Heart left ventricle (tissue), 16 donors: ENCODE results near the gene IER3. TPM values are rescaled to one million over a fixed set of nuclear protein-coding genes. Genes with fewer than 3 reads are reported as not detected.

Experiments used
- ATAC-seq, 4 donors: fragments of 200-7000 bp; cut with Tn5 transposase; one replicate each; pipeline ENCODE4 v1.9.1; 2020 to 2022; ENCODE audit warnings: moderate library complexity in 4 of 4, mild to moderate bottlenecking in 3 of 4, moderate number of reproducible peaks in 1 of 4
- DNase-seq, 5 donors: peaks; one replicate each; pipeline ENCODE4 v3.0.0-alpha.2; 2020
- H3K27ac ChIP-seq, 12 donors: fragments of 200-600 bp; sonication (generic) in 4 of 12; one replicate each; pipeline versions ENCODE4 v1.5.0 to v1.8.0; 2016 to 2022; ENCODE audit warnings: mild to moderate bottlenecking in 2 of 12
- H3K27me3 ChIP-seq, 9 donors: fragments of 200-600 bp; sonication (generic) in 2 of 9; one replicate each; pipeline versions ENCODE4 v1.5.1 to v1.8.0; 2016 to 2022; ENCODE audit warnings: mild to moderate bottlenecking in 3 of 9
- H3K36me3 ChIP-seq, 9 donors: fragments of 200-600 bp; sonication (generic) in 2 of 9; one replicate each; pipeline versions ENCODE4 v1.5.0 to v1.8.0; 2018 to 2022; ENCODE audit warnings: mild to moderate bottlenecking in 2 of 9
- H3K4me1 ChIP-seq, 12 donors: fragments of 200-600 bp; sonication (generic) in 4 of 12; one replicate each; pipeline versions ENCODE4 v1.5.0 to v1.8.0; 2016 to 2022; ENCODE audit warnings: mild to moderate bottlenecking in 3 of 12
- H3K4me3 ChIP-seq, 12 donors: fragments of 200-600 bp; sonication (generic) in 4 of 12; one replicate each; pipeline versions ENCODE4 v1.5.0 to v1.8.0; 2017 to 2022; ENCODE audit warnings: mild to moderate bottlenecking in 9 of 12, moderate library complexity in 4 of 12
- H3K9me3 ChIP-seq, 12 donors: fragments of 200-600 bp; sonication (generic) in 4 of 12; one replicate each; pipeline versions ENCODE4 v1.5.0 to v1.8.0; 2016 to 2022; ENCODE audit warnings: mild to moderate bottlenecking in 1 of 12
- CTCF ChIP-seq, 12 donors: fragments of 200-600 bp; sonication (generic) in 4 of 12; IDR thresholded peaks; one replicate each; pipeline versions ENCODE4 v1.5.0 to v1.8.0; 2018 to 2022; ENCODE audit warnings: antibody characterized with exemption in 12 of 12, mild to moderate bottlenecking in 5 of 12
- POLR2A ChIP-seq, 2 donors: fragments of 450-650 bp; IDR thresholded peaks; one replicate each; pipeline ENCODE4 v1.6.1; 2017; ENCODE audit warnings: antibody characterized with exemption in 2 of 2, mild to moderate bottlenecking in 2 of 2, moderate library complexity in 2 of 2
- WGBS, 4 donors: extraction: QIAGEN DNeasy Blood & Tissue Kit in 2 of 4; methylation state at CpG; one replicate each; pipeline versions ENCODE4 v1.1.5 to v1.1.7; 2013 to 2018; 5-methylcytosine and 5-hydroxymethylcytosine counted together
- intact Hi-C, 10 donors: fragments of 100-400 bp; cut with DNase I; formaldehyde crosslinking; loops; one replicate each; pipeline versions ENCODE4 v1.11.1 to v1.14.2; 2022
- polyA plus RNA-seq, 2 donors: library from polyadenylated mRNA; stranded (reverse); fragments of 200-250 nt; gene quantifications; one replicate each; pipeline ENCODE4 v1.2.3, GENCODE V29; 2013
- total RNA-seq, 9 donors: library from RNA; depleted of rRNA in 2 of 9; stranded (reverse); fragments of >200 nt in 2 of 9; fragmentation: NEBNext Ultra II Directional in 3 of 9; extraction: Animal tissue kit (Norgen Biotek cat#: 25700) in 3 of 9; gene quantifications; one replicate each; pipeline versions ENCODE4 v1.1.0 to v1.2.4, GENCODE V29; 2016 to 2023
- donor health status: ischemic (EF 13 %, LVEDD 7.1; RV severe dilation, severe dysfunction).
- donor health status: healthy with polysubstance abuse.
- donor health status: DM: no; HTN: yes; CAD: no.
- donor health status: DM: no; HTN: no; CAD: no.
- donor health status: ischemic (EF 25% LVEDD 6.9; RV normal size, moderate dysfunction).
- donor health status: ischemic (EF 25% LVEDD 5.7; RV mildly dilated, moderate dysfunction).
- donor health status: healthy.
- donor health status: DM: yes; HTN: yes; CAD: no.
- donor health status: ischemic (EF 35%, LVEDD 5.7; RV mildly dilated, moderate dysfunction).
- donor health status: nonischemic (EF 11% LVEDD 7.7; RV severe dilation, severe dysfunction).
- donor health status: DM: yes; HTN: yes; CAD: no.
- donor health status: PGD.
- donor health status: ischemic (EF 29% LVEDD 5.4; RV normal size, mild dysfunction).
- donor health status: nonischemic (EF 23%, LVEDD 6.1; RV moderate dilation, normal function).

IER3 gene
- total and polyA plus RNA-seq, 11 donors: 8.7 to 127 (median 69.8) TPM

DNA sequence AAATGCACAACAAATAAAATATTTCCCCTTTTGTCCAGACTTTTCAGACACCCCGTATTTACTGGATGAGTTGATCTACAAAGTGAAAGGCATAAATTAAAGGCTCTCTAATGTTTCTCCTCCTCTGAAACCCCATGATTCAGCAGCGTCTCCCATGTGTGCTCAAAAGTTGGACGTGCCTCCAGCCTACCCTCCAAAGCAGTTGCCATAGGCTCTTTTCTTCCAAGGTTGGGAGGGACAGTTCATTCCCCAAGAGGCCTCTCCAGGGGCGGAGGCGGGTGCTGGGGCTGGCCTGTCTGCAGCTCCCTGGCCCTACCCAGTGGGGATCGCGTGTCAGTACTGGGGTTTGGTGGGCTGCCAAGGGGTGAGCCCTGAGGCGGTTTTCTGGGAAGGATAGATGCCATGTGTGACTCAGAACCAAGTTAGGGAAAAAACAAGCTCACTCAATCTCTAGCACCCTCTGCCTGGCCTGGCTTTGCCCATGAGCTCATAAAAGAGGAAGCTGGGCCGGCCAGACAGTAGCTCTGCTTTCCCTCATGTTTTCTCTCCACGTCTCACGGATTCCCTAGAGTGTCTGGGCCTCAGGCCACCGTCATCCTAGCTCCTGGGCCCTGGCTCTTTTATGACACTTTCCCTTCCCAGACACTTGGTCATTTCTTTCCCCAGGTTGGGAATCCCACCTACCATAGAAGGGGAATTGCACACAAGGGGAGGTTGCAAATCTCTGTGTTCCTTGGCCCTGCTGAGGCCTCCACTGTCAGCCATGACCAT lies 8.0 kb upstream of the IER3 start:
- Histone ChIP-seq H3K27me3 (no peaks in the 10 kb centered on the region), H3K36me3 (no peaks in the 10 kb centered on the region), H3K9me3 (no peaks in the 10 kb centered on the region), H3K27ac (peak overlapping the region; percentile 83 to 98 (median 92)), H3K4me3 (peak overlapping the region in 1 of 12 donors; percentile 8), H3K4me1 (peaks cover 0 to 71% (median 20%) of the 10 kb centered on the region in 12 donors)
- 30 to 39% (median 32%) methylated on average over 8 to 12 of the region's 12 CpGs for WGBS, 4 donors
- TF ChIP-seq CTCF (IDR thresholded peaks at IDR 0.05): peak in 4 of 12 donors; percentile 8 to 37 (median 20)
- peak in 1 of 2 donors; percentile 28 for TF ChIP-seq POLR2A (IDR thresholded peaks at IDR 0.05)
- ATAC-seq (peak; percentile 92 to 96 (median 96)), DNase-seq (peak; percentile 93 to 98 (median 96))
- intact Hi-C loops: loop anchor here in 2 of 10 donors (2.0 kb wide), 2 partner anchors 20 to 28 kb away; no protein-coding TSS in a partner anchor

DNA sequence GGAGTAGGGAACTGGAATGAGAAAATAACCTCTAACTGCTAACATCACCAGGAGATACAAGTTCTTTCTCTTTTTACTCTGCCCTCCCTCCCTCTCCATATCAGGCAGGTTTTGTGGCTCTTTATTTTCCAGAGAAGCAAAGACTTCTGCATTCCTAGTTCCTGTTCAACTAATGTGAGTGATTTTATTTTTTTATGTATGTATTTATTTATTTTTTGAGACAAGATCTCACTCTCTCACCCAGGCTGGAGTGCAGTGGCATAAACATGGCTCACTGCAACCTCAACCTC lies 6.0 kb upstream of the IER3 start:
- H3K36me3 ChIP-seq: no peaks in the 10 kb centered on the region
- H3K9me3 ChIP-seq: no peaks in the 10 kb centered on the region
- DNase-seq (no peak), ATAC-seq (no peak)
- intact Hi-C loops: no loop called here
- no peak overlapping the region for H3K4me3 ChIP-seq
- peaks cover 0 to 63% (median 20%) of the 10 kb centered on the region in 12 donors for H3K4me1 ChIP-seq
- no peaks in the 10 kb centered on the region for H3K27me3 ChIP-seq
- TF ChIP-seq POLR2A (IDR thresholded peaks at IDR 0.05) (no peak), CTCF (IDR thresholded peaks at IDR 0.05) (no peak)
- peak overlapping the region in 5 of 12 donors; percentile 89 to 97 (median 96) for H3K27ac ChIP-seq

GRCh38 chr6:30749554-30750378 lies 5.4 kb upstream of the IER3 start:
- TF ChIP-seq POLR2A (IDR thresholded peaks at IDR 0.05) (no peak), CTCF (IDR thresholded peaks at IDR 0.05) (no peak)
- no peaks in the 10 kb centered on the region for H3K36me3 ChIP-seq
- H3K27ac ChIP-seq: peak overlapping the region in 5 of 12 donors; percentile 89 to 97 (median 96)
- no peak overlapping the region for H3K4me3 ChIP-seq
- peaks cover 0 to 67% (median 24%) of the 10 kb centered on the region in 12 donors for H3K4me1 ChIP-seq
- WGBS, 4 donors: 91 to 94% (median 93%) methylated on average over 11 to 12 of the region's 12 CpGs
- no peaks in the 10 kb centered on the region for H3K27me3 ChIP-seq
- intact Hi-C loops: loop anchor here in 4 of 10 donors (10.0 kb wide), 4 partner anchors 75 to 335 kb away; no protein-coding TSS in a partner anchor
- H3K9me3 ChIP-seq: no peaks in the 10 kb centered on the region
- ATAC-seq: no peak
- no peak for DNase-seq
